Measurements from ENCODE around the gene SAE1. TPM values are rescaled to one million over a fixed set of nuclear protein-coding genes. Genes with fewer than 3 reads are reported as not detected.

Gene SAE1
- total and polyA plus RNA-seq, 10 of the 15 experiments (the other 5 are each of a cell fraction or from before 2014, with no cell fraction given), result 62.0 to 246 (median 148) TPM

DNA sequence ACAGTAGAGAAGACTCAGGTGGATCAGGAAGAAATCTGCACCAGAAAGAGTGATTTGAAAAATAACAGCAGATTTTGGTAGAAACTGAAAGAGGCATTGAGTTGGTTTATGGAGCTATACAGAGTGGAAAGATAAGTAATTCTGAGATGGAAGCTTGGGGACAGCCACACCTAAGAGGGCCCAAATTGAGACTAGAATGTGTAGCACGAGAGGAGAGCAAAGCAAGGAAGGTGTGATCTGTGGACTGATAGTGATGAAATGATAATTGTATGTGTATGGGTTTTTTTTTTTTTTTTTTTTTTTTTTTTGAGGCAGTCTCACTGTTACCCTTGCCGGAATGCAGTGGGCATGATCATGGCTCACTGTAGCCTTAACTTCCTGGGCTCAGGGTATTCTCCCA, 16.3 kb downstream of the SAE1 start:
- no peaks in the 10 kb centered on the region for H3K27me3 ChIP-seq (replicated peaks in 1 of 2; ENCODE audit: control insufficient read depth in 2 of 2, insufficient read depth in 2 of 2, low read length in 1 of 2)
- WGBS (ENCODE audit: insufficient coverage, insufficient replicate concordance, low lambda C conversion rate, missing lambda C conversion rate), result 100% methylated on average over 1 of the region's 2 CpGs
- no peaks in the 10 kb centered on the region for H4K20me1 ChIP-seq (ENCODE audit: control insufficient read depth, insufficient read depth)
- CTCF ChIA-PET, result interaction anchor here (0.9 to 1.3 kb wide), 2 partner anchors 97 to 104 kb away, joined by 3 to 4 read pairs; no protein-coding TSS in a partner anchor
- no peak overlapping the region for H3K4me3 ChIP-seq
- no peak overlapping the region for H3K4me2 ChIP-seq (ENCODE audit: control insufficient read depth, insufficient read depth)
- H3K36me3 ChIP-seq (ENCODE audit: control insufficient read depth in 2 of 2, insufficient read depth in 2 of 2, low read length in 1 of 2), result peaks cover 19 to 40% of the 10 kb centered on the region in 2 experiments
- H3K9ac ChIP-seq (ENCODE audit: control insufficient read depth, insufficient read depth, low read length), result no peak overlapping the region
- no peak for TF ChIP-seq SMAD5 (IDR thresholded peaks at IDR 0.05; ENCODE audit: low read depth)
- no peak for TF ChIP-seq KLF5 (IDR thresholded peaks at IDR 0.05; ENCODE audit: partially characterized antibody)
- TF ChIP-seq NFXL1 (IDR thresholded peaks at IDR 0.05; ENCODE audit: borderline replicate concordance), result no peak
- TF ChIP-seq ESRRA (IDR thresholded peaks at IDR 0.05; ENCODE audit: low read length), result no peak
- TF ChIP-seq CHD2 (IDR thresholded peaks at IDR 0.05; ENCODE audit: borderline replicate concordance, low read depth, low read length), result no peak
- no peak for TF ChIP-seq TCF12 (IDR thresholded peaks at IDR 0.05; ENCODE audit: low read depth, low read length)
- TF ChIP-seq YY1 (IDR thresholded peaks at IDR 0.05; ENCODE audit: low read depth, low read length), result no peak
- TF ChIP-seq TCF3 (IDR thresholded peaks at IDR 0.05; ENCODE audit: borderline replicate concordance, insufficient read depth, low read depth, low read length), result no peak
- no peak for TF ChIP-seq SUPT20H (IDR thresholded peaks at IDR 0.05; ENCODE audit: borderline replicate concordance, control insufficient read depth, low read depth, low read length)
- TF ChIP-seq, protein P1, sequence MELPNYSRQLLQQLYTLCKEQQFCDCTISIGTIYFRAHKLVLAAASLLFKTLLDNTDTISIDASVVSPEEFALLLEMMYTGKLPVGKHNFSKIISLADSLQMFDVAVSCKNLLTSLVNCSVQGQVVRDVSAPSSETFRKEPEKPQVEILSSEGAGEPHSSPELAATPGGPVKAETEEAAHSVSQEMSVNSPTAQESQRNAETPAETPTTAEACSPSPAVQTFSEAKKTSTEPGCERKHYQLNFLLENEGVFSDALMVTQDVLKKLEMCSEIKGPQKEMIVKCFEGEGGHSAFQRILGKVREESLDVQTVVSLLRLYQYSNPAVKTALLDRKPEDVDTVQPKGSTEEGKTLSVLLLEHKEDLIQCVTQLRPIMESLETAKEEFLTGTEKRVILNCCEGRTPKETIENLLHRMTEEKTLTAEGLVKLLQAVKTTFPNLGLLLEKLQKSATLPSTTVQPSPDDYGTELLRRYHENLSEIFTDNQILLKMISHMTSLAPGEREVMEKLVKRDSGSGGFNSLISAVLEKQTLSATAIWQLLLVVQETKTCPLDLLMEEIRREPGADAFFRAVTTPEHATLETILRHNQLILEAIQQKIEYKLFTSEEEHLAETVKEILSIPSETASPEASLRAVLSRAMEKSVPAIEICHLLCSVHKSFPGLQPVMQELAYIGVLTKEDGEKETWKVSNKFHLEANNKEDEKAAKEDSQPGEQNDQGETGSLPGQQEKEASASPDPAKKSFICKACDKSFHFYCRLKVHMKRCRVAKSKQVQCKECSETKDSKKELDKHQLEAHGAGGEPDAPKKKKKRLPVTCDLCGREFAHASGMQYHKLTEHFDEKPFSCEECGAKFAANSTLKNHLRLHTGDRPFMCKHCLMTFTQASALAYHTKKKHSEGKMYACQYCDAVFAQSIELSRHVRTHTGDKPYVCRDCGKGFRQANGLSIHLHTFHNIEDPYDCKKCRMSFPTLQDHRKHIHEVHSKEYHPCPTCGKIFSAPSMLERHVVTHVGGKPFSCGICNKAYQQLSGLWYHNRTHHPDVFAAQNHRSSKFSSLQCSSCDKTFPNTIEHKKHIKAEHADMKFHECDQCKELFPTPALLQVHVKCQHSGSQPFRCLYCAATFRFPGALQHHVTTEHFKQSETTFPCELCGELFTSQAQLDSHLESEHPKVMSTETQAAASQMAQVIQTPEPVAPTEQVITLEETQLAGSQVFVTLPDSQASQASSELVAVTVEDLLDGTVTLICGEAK (IDR thresholded peaks at IDR 0.05; ENCODE audit: borderline replicate concordance), result no peak
- TF ChIP-seq NBN (IDR thresholded peaks at IDR 0.05), result no peak
- TF ChIP-seq MTA3 (IDR thresholded peaks at IDR 0.05; ENCODE audit: borderline replicate concordance, low read length), result no peak
- no peak for TF ChIP-seq POLR2A (IDR thresholded peaks at IDR 0.05; ENCODE audit: low read depth, low read length)
- no peak for TF ChIP-seq BRCA1 (IDR thresholded peaks at IDR 0.05; ENCODE audit: low read depth, low read length)
- no peak for TF ChIP-seq SMAD1 (IDR thresholded peaks at IDR 0.05; ENCODE audit: low read depth, partially characterized antibody)
- no peak for TF ChIP-seq HDAC2 (IDR thresholded peaks at IDR 0.05)
- TF ChIP-seq CBFB (IDR thresholded peaks at IDR 0.05; ENCODE audit: low read depth), result no peak
- RAD21 ChIA-PET (ENCODE audit: unreplicated experiment), result interaction anchor here (0.7 to 1.7 kb wide), 4 partner anchors 11 to 97 kb away, joined by 3 to 4 read pairs (median 4); no protein-coding TSS in a partner anchor
- H2AFZ ChIP-seq (ENCODE audit: control insufficient read depth, low read depth, low read length), result no peak overlapping the region
- FAIRE-seq (no peak), ATAC-seq (no peak), DNase-seq (ENCODE audit: low read depth, low spot score) (no peak)
- intact Hi-C loops (cut with micrococcal nuclease; ENCODE audit: unreplicated experiment), result no loop called here
- no peaks in the 10 kb centered on the region for H3K9me3 ChIP-seq (replicated peaks; ENCODE audit: control insufficient read depth, insufficient read depth, low read length)
- no peak overlapping the region for H3K27ac ChIP-seq (ENCODE audit: control insufficient read depth, insufficient read depth)
- BruUV-seq (replicated peaks), result no TSS peak
- peaks cover 4% of the 10 kb centered on the region for H3K79me2 ChIP-seq (ENCODE audit: control insufficient read depth, insufficient read depth, low read length)
- in situ Hi-C loops (cut with MboI), result loop anchor here (5.0 kb wide), 1 partner anchor 100 kb away; no protein-coding TSS in a partner anchor
- no peaks in the 10 kb centered on the region for H3K4me1 ChIP-seq (ENCODE audit: control insufficient read depth, insufficient read depth, low read length)
- SMC1A ChIA-PET (ENCODE audit: uncharacterized antibody, unreplicated experiment), result no interaction called here
- POLR2A ChIA-PET, result no interaction called here

Measured in GM12878 (cell line).